HepG2 (cell line): Measurements from ENCODE around the gene ICOS.

Experiments used
- YY1 ChIP-seq: IDR thresholded peaks from 2 replicates; pipeline ENCODE4 v1.6.1; 2011; ENCODE audit warnings: low read length, low read depth, moderate library complexity, mild to moderate bottlenecking; ENCODE audit not compliant: insufficient read depth, insufficient replicate concordance
- ZNF44 ChIP-seq: sonication (generic); formaldehyde crosslinking; IDR thresholded peaks from 2 replicates; pipeline ENCODE4 v1.5.1; 2020; ENCODE audit warnings: mild to moderate bottlenecking, missing genetic modification reagents

DNA sequence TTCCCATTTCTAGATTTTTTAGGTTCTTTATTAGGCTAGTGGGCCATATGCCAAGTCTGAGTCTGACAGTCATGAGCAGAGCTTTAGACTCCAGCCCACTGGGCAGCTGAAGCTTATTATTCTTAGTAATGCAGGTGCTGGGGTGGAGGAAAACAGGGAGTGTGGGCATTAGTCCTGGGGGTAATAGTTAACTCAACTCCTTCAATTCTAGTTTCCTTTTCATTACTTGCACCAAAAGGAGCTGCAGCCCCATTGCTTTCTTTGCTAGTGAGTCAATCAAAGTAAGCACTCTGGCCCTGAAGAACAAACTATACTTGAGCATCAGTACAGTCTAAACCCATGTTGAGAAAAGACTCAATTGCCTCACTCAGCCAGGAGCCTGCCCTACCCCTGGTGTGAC lies 35.5 kb downstream of the ICOS start:
- TF ChIP-seq ZNF44 (CRISPR knock-in tag) (no peak), YY1 (no peak)
